K562 treated with DMSO at 1 percent for 12 hours (cell line): ENCODE measurements around the gene FASTK. TPM values are rescaled to one million over a fixed set of nuclear protein-coding genes. Genes with fewer than 3 reads are reported as not detected.

Experiments used
- total RNA-seq: library from RNA; unstranded; fragments of 300-600 nt; gene quantifications from 2 replicates; pipeline ENCODE4 v1.2.3, GENCODE V29; 2022; ENCODE audit not compliant: insufficient read depth

FASTK gene
- 127 and 144 TPM in 2 replicates for total RNA-seq

GRCh38 chr7:151080522-151081169, at the start of gene FASTK:
FASTK (minus strand) TSS chr7:151080809; CDS start chr7:151080766, 43 bp downstream.

GRCh38 chr7:151085691-151086620, 5.3 kb upstream of the FASTK start, which contains the start of gene AGAP3:
AGAP3 (plus strand) TSS chr7:151086475; CDS start chr7:151086742, 267 bp downstream.

GRCh38 chr7:151083071-151083823, 2.6 kb upstream of the FASTK start, which contains the start of gene TMUB1:
TMUB1 (minus strand) TSS chr7:151083493; CDS start chr7:151082563, 930 bp downstream.

GRCh38 chr7:151059367-151060112, 21.1 kb downstream of the FASTK start, which contains the start of gene SLC4A2:
SLC4A2 (plus strand) TSS chr7:151059589; CDS start chr7:151061988, 2,399 bp downstream.

GRCh38 chr7:151057506-151057988, 23.1 kb downstream of the FASTK start, which contains the start of gene CDK5:
CDK5 (minus strand) TSS chr7:151057897; CDS start chr7:151057848, 49 bp downstream.

GRCh38 chr7:151047976-151048815, 32.4 kb downstream of the FASTK start, which contains the start of gene ASIC3:
ASIC3 (plus strand) TSS chr7:151048531; CDS start chr7:151048886, 355 bp downstream.

GRCh38 chr7:151028131-151028947, 52.3 kb downstream of the FASTK start, which contains the start of gene ABCB8:
ABCB8 (plus strand) TSS chr7:151028450; CDS start chr7:151028516, 66 bp downstream.

Other genes with a start within 250 kb of the FASTK start
- gene AOC1, start 228.3 kb downstream of the FASTK start, total RNA-seq = not detected in 2 replicates
- 76.1 and 114 TPM in 2 replicates for gene KCNH2, start 102.5 kb downstream of the FASTK start, total RNA-seq
- 40.1 and 40.4 TPM in 2 replicates for gene NOS3, start 89.8 kb downstream of the FASTK start, total RNA-seq
- 5.7 TPM in 1 of 2 replicates, not detected in the other for gene ATG9B, start 56.3 kb downstream of the FASTK start, total RNA-seq
- 25.8 and 40.2 TPM in 2 replicates for gene ABCB8, start 52.4 kb downstream of the FASTK start, total RNA-seq
- 8.5 and 14.4 TPM in 2 replicates for gene ASIC3, start 32.3 kb downstream of the FASTK start, total RNA-seq
- 40.9 and 43.0 TPM in 2 replicates for gene CDK5, start 22.9 kb downstream of the FASTK start, total RNA-seq
- gene SLC4A2, start 21.2 kb downstream of the FASTK start, total RNA-seq = 255 and 273 TPM in 2 replicates
- gene TMUB1, start 2.7 kb upstream of the FASTK start, total RNA-seq = 239 and 324 TPM in 2 replicates
- 73.3 and 103 TPM in 2 replicates for gene AGAP3, start 5.7 kb upstream of the FASTK start, total RNA-seq
- gene GBX1, start 86.9 kb upstream of the FASTK start, total RNA-seq = not detected in 2 replicates
- not detected in 2 replicates for gene ASB10, start 106.4 kb upstream of the FASTK start, total RNA-seq
- not detected in 2 replicates for gene H2BK1, start 129.7 kb upstream of the FASTK start, total RNA-seq
- gene ABCF2, start 146.4 kb upstream of the FASTK start, total RNA-seq = 30.6 and 56.6 TPM in 2 replicates
- 52.2 and 73.3 TPM in 2 replicates for gene CHPF2, start 151.7 kb upstream of the FASTK start, total RNA-seq
- gene SMARCD3, start 167.9 kb upstream of the FASTK start, total RNA-seq = 2.6 and 8.6 TPM in 2 replicates